HG03521 (cell line): ENCODE results near the gene TECRL.

Source experiments
- ATAC-seq: cut with Tn5 transposase; IDR thresholded peaks from one replicate; pipeline ENCODE4 v1.9.1; 2021; ENCODE audit warnings: mild to moderate bottlenecking, moderate library complexity; ENCODE audit not compliant: unreplicated experiment

TECRL gene

GRCh38 chr4:64409300-64409699, at the start of gene TECRL:
Gene TECRL, minus strand, starts transcription at chr4:64409450. Its CDS starts 99 bp downstream, at chr4:64409351.
- ATAC-seq = no peak

- no peak for ATAC-seq
These were observed 23.4 kb upstream of the TECRL start for GRCh38 chr4:64432674-64433073.

- no peak for ATAC-seq
These were observed 21.7 kb upstream of the TECRL start for GRCh38 chr4:64430933-64431332.

GRCh38 chr4:64417974-64418373, 8.7 kb upstream of the TECRL start:
- ATAC-seq = no peak

GRCh38 chr4:64407000-64407399, 2.2 kb downstream of the TECRL start:
- no peak for ATAC-seq

- no peak for ATAC-seq
These were observed 3.5 kb downstream of the TECRL start for GRCh38 chr4:64405761-64406160.

- ATAC-seq = no peak
These were observed 6.6 kb downstream of the TECRL start for GRCh38 chr4:64402684-64403083.

GRCh38 chr4:64399313-64400109, 9.7 kb downstream of the TECRL start:
- no peak for ATAC-seq

GRCh38 chr4:64394469-64394868, 14.8 kb downstream of the TECRL start:
- no peak for ATAC-seq

- ATAC-seq = no peak
These were observed 21.0 kb downstream of the TECRL start for GRCh38 chr4:64388252-64388651.

- no peak for ATAC-seq
These were observed 24.0 kb downstream of the TECRL start for GRCh38 chr4:64385220-64385619.

GRCh38 chr4:64384237-64385203, 24.7 kb downstream of the TECRL start:
- no peak for ATAC-seq

- ATAC-seq = no peak
These were observed 40.5 kb downstream of the TECRL start for GRCh38 chr4:64368741-64369140.

- no peak for ATAC-seq
These were observed 47.9 kb downstream of the TECRL start for GRCh38 chr4:64361399-64361740.

- no peak for ATAC-seq
These were observed 48.4 kb downstream of the TECRL start for GRCh38 chr4:64360664-64361398.

- ATAC-seq = no peak
These were observed 49.8 kb downstream of the TECRL start for GRCh38 chr4:64359489-64359888.

GRCh38 chr4:64353904-64354303, 55.3 kb downstream of the TECRL start:
- no peak for ATAC-seq

GRCh38 chr4:64341711-64342110, 67.5 kb downstream of the TECRL start:
- ATAC-seq = no peak

GRCh38 chr4:64340218-64341110, 68.8 kb downstream of the TECRL start:
- ATAC-seq = no peak

- no peak for ATAC-seq
These were observed 74.3 kb downstream of the TECRL start for GRCh38 chr4:64334964-64335363.
